ENCODE measurements around the gene LMOD2. TPM values are rescaled to one million over a fixed set of nuclear protein-coding genes. Genes with fewer than 3 reads are reported as not detected.

LMOD2 gene
- total RNA-seq, 1 experiment from 2014 or later: not detected

DNA sequence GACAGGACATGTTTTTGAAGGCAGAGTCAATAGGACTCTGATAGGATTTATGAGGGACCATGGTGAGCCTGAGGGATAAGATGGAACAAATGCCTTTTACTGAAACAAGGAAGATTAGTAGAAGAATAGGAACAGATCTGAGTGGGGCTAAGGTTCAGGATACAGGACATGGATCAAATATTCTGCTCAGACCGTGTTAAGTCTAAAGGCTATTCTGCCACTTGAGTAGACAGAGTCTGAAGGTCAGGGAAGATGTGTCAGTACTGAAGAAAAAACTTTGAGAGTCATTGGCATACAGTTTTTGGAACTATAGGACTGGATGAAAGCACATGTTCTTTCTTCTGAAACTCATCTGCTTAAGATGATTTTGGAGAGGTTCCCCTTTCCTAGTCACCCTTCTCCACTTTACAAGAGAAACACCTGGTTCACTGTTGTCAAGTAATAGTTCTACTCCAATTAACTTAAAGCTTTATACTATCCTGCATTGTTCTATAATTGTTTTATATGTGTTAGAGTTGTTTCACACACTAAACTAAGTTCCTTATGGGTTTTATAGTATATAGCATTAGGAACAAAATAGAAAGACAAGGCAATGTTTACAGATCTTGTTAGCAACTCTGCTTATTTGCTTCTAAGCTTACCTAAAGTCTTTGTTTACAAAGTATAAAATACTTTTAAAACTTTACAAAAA lies 49.7 kb downstream of the LMOD2 start:
- TF ChIP-seq EGR1 (IDR thresholded peaks at IDR 0.05; ENCODE audit: low read depth) (no peak), EZH2phosphoT487 (IDR thresholded peaks at IDR 0.05; ENCODE audit: borderline replicate concordance) (no peak), SRF (IDR thresholded peaks at IDR 0.05; ENCODE audit: low read depth) (no peak), EZH2 (IDR thresholded peaks at IDR 0.05) (no peak), JUND (IDR thresholded peaks at IDR 0.05) (no peak), ZFX (IDR thresholded peaks at IDR 0.05) (no peak), RAD21 (IDR thresholded peaks at IDR 0.05; ENCODE audit: low read depth) (no peak), POLR2AphosphoS5 (IDR thresholded peaks at IDR 0.05; ENCODE audit: low read depth, low read length) (no peak), ELF1 (IDR thresholded peaks at IDR 0.05; ENCODE audit: borderline replicate concordance, low read depth) (no peak), POLR2A (IDR thresholded peaks at IDR 0.05; ENCODE audit: borderline replicate concordance, extremely low read depth, insufficient read depth, insufficient read length) (no peak)
- TF ChIP-seq, protein P1, sequence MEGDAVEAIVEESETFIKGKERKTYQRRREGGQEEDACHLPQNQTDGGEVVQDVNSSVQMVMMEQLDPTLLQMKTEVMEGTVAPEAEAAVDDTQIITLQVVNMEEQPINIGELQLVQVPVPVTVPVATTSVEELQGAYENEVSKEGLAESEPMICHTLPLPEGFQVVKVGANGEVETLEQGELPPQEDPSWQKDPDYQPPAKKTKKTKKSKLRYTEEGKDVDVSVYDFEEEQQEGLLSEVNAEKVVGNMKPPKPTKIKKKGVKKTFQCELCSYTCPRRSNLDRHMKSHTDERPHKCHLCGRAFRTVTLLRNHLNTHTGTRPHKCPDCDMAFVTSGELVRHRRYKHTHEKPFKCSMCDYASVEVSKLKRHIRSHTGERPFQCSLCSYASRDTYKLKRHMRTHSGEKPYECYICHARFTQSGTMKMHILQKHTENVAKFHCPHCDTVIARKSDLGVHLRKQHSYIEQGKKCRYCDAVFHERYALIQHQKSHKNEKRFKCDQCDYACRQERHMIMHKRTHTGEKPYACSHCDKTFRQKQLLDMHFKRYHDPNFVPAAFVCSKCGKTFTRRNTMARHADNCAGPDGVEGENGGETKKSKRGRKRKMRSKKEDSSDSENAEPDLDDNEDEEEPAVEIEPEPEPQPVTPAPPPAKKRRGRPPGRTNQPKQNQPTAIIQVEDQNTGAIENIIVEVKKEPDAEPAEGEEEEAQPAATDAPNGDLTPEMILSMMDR (IDR thresholded peaks at IDR 0.05 in 2 of 3, conservative IDR thresholded peaks at IDR 0.05 in 1 of 3; ENCODE audit: borderline replicate concordance in 1 of 3, insufficient read depth in 1 of 3, low read depth in 2 of 3, low read length in 2 of 3): no peak
- TF ChIP-seq, protein P2, sequence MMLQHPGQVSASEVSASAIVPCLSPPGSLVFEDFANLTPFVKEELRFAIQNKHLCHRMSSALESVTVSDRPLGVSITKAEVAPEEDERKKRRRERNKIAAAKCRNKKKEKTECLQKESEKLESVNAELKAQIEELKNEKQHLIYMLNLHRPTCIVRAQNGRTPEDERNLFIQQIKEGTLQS (IDR thresholded peaks at IDR 0.05): no peak
- TF ChIP-seq, protein P3, sequence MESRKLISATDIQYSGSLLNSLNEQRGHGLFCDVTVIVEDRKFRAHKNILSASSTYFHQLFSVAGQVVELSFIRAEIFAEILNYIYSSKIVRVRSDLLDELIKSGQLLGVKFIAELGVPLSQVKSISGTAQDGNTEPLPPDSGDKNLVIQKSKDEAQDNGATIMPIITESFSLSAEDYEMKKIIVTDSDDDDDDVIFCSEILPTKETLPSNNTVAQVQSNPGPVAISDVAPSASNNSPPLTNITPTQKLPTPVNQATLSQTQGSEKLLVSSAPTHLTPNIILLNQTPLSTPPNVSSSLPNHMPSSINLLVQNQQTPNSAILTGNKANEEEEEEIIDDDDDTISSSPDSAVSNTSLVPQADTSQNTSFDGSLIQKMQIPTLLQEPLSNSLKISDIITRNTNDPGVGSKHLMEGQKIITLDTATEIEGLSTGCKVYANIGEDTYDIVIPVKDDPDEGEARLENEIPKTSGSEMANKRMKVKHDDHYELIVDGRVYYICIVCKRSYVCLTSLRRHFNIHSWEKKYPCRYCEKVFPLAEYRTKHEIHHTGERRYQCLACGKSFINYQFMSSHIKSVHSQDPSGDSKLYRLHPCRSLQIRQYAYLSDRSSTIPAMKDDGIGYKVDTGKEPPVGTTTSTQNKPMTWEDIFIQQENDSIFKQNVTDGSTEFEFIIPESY (IDR thresholded peaks at IDR 0.05; ENCODE audit: extremely low read depth, insufficient replicate concordance, low read length): no peak
- TF ChIP-seq, protein P4, sequence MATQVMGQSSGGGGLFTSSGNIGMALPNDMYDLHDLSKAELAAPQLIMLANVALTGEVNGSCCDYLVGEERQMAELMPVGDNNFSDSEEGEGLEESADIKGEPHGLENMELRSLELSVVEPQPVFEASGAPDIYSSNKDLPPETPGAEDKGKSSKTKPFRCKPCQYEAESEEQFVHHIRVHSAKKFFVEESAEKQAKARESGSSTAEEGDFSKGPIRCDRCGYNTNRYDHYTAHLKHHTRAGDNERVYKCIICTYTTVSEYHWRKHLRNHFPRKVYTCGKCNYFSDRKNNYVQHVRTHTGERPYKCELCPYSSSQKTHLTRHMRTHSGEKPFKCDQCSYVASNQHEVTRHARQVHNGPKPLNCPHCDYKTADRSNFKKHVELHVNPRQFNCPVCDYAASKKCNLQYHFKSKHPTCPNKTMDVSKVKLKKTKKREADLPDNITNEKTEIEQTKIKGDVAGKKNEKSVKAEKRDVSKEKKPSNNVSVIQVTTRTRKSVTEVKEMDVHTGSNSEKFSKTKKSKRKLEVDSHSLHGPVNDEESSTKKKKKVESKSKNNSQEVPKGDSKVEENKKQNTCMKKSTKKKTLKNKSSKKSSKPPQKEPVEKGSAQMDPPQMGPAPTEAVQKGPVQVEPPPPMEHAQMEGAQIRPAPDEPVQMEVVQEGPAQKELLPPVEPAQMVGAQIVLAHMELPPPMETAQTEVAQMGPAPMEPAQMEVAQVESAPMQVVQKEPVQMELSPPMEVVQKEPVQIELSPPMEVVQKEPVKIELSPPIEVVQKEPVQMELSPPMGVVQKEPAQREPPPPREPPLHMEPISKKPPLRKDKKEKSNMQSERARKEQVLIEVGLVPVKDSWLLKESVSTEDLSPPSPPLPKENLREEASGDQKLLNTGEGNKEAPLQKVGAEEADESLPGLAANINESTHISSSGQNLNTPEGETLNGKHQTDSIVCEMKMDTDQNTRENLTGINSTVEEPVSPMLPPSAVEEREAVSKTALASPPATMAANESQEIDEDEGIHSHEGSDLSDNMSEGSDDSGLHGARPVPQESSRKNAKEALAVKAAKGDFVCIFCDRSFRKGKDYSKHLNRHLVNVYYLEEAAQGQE (IDR thresholded peaks at IDR 0.05; ENCODE audit: low read depth): no peak
- TF ChIP-seq, protein P5, sequence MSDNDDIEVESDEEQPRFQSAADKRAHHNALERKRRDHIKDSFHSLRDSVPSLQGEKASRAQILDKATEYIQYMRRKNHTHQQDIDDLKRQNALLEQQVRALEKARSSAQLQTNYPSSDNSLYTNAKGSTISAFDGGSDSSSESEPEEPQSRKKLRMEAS (IDR thresholded peaks at IDR 0.05): no peak
- Histone ChIP-seq H3K4me1 (ENCODE audit: control insufficient read depth in 1 of 2, insufficient read depth in 2 of 2, low read length in 2 of 2) (no peaks in the 10 kb centered on the region), H3K36me3 (ENCODE audit: control insufficient read depth in 1 of 2, insufficient read depth in 2 of 2, low read length in 2 of 2) (peaks cover 0 to 14% of the 10 kb centered on the region in 2 experiments; a peak in 3 of 4 replicates), H3K9me3 (ENCODE audit: control insufficient read depth in 1 of 2, insufficient read depth in 1 of 2, low read depth in 1 of 2, low read length in 2 of 2) (no peaks in the 10 kb centered on the region), H3K27ac (ENCODE audit: low read depth, low read length) (no peak overlapping the region), H3K9ac (ENCODE audit: low read length) (no peak overlapping the region), H2AFZ (ENCODE audit: low read depth, low read length, poor library complexity, severe bottlenecking) (no peak overlapping the region), H3K27me3 (ENCODE audit: insufficient read depth, low read length) (no peaks in the 10 kb centered on the region), H4K20me1 (ENCODE audit: insufficient read depth) (no peaks in the 10 kb centered on the region), H3K79me2 (ENCODE audit: insufficient read depth, low read length) (peaks cover 2% of the 10 kb centered on the region), H3K4me2 (ENCODE audit: low read length) (no peak overlapping the region), H3K4me3 (replicated peaks in 1 of 2; ENCODE audit: low read depth in 1 of 2, low read length in 2 of 2) (no peak overlapping the region), H3K9me2 (ENCODE audit: insufficient read depth) (no peaks in the 10 kb centered on the region)
- CTCF ChIA-PET: no interaction called here
- DNase-seq (ENCODE audit: low read depth, low spot score) (no peak), ATAC-seq (no peak)
- no TSS peak for BruUV-seq (replicated peaks)
- intact Hi-C loops (cut with micrococcal nuclease): no loop called here
- RAD21 ChIA-PET (ENCODE audit: low non-redundant PET in 1 of 2, low total read pairs in 2 of 2, uncharacterized antibody in 2 of 2, unreplicated experiment in 2 of 2): no interaction called here
- POLR2A ChIA-PET: no interaction called here

Measured in HCT116 (cell line).